Body of pancreas (tissue), 4 donors: ENCODE results near the gene FAM156A.

Experiments
- CTCF ChIP-seq, 7 experiments: fragments of 450-650 bp in 4 of 7; fragments of 200-600 bp in 3 of 7; sonication (generic) in 3 of 7; IDR thresholded peaks; one replicate each; pipeline ENCODE4 v1.5.1; 2016 to 2019; ENCODE audit warnings: antibody characterized with exemption in 7 of 7
- POLR2A ChIP-seq, 3 donors: fragments of 450-650 bp; IDR thresholded peaks; one replicate each; pipeline ENCODE4 v1.6.1; 2016; ENCODE audit warnings: antibody characterized with exemption in 3 of 3, mild to moderate bottlenecking in 2 of 3

GRCh38 chrX:52995135-52995986, 37.0 kb upstream of the FAM156A start:
- peak; percentile 38 to 92 (median 68) for TF ChIP-seq CTCF (IDR thresholded peaks at IDR 0.05)
- TF ChIP-seq POLR2A (IDR thresholded peaks at IDR 0.05) = peak in 2 of 3 donors; percentile 30 to 42
